Subcutaneous adipose tissue (tissue), 4 donors: ENCODE measurements around the gene MRPL46. TPM values are rescaled to one million over a fixed set of nuclear protein-coding genes. Genes with fewer than 3 reads are reported as not detected.

Experiments
- CTCF ChIP-seq: fragments of 450-650 bp; IDR thresholded peaks from one replicate; pipeline ENCODE4 v1.5.1; 2016; ENCODE audit warnings: low read depth, mild to moderate bottlenecking, control low read depth, antibody characterized with exemption, moderate library complexity
- total RNA-seq, 4 donors: library from RNA; depleted of rRNA; stranded (reverse); fragments of >200 nt; gene quantifications; one replicate each; pipeline ENCODE4 v1.1.0, GENCODE V29; 2016

MRPL46 gene
- total RNA-seq, 4 donors from 2014 or later: 18.5 to 46.5 (median 31.4) TPM

- no peak for TF ChIP-seq CTCF
These were observed 29.0 kb downstream of the MRPL46 start for GRCh38 chr15:88438181-88438580.

GRCh38 chr15:88433046-88433685 lies 34.0 kb downstream of the MRPL46 start:
- no peak for TF ChIP-seq CTCF

- no peak for TF ChIP-seq CTCF
These were observed 35.7 kb downstream of the MRPL46 start for GRCh38 chr15:88431441-88431840.

GRCh38 chr15:88430051-88430450 lies 37.1 kb downstream of the MRPL46 start:
- TF ChIP-seq CTCF: no peak

GRCh38 chr15:88428805-88429605 lies 38.2 kb downstream of the MRPL46 start:
- TF ChIP-seq CTCF: no peak

GRCh38 chr15:88428053-88428452 lies 39.1 kb downstream of the MRPL46 start:
- TF ChIP-seq CTCF: no peak

GRCh38 chr15:88426304-88426703 lies 40.9 kb downstream of the MRPL46 start:
- no peak for TF ChIP-seq CTCF
